Stimulated activated CD8-positive, alpha-beta memory T cell treated with anti-CD3 and anti-CD28 coated beads, Interleukin-7, amount 100 ng/mL, for 48 hours (primary cell): Measurements from ENCODE around the gene PTTG2.

Experiments used
- DNase-seq, 2 donors: peaks; one replicate each; pipeline ENCODE4 v3.0.0-alpha.2; 2020; ENCODE audit warnings: low read depth in 1 of 2; ENCODE audit errors: extremely low read depth in 1 of 2

Gene PTTG2

DNA sequence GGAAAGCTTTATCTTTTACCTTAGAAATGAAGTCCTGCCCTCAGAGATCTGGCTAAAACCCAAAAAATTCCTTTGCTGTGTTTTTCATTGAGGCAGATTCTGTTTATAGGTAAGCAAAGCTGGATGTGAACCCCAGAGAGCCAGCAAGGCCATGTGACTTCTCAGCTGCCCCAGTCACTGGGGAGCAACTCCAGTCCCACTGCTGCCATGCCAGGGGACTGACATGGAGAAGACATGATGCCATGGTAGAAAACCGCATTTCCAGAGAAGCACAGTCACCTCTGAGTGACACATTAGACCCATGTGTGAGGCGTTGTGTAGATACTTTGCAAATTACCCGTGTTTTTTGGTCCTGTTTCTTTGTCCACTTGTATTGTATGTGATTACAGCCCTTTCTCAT is 45.4 kb downstream of the PTTG2 start:
- no peak for DNase-seq

DNA sequence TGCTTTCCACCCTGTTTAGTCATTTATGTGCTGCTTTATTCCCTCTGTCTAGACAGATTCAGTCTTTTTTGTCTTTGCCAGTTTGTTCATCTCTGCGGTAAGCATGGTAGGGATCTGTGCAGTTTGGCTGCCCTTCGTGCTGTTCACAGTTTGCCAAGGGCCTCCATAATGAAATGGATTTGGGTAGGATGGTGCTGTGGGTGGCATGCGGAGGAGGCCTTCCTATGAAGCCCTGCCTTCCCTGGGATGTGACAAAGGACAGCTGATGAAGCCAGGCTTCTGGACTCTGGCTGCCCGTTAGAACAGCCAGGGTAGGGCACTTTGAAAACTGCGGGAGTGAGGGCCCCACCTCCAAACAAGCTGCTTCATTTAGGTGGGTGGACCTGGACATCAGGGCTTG is 47.4 kb downstream of the PTTG2 start:
- DNase-seq = no peak

DNA sequence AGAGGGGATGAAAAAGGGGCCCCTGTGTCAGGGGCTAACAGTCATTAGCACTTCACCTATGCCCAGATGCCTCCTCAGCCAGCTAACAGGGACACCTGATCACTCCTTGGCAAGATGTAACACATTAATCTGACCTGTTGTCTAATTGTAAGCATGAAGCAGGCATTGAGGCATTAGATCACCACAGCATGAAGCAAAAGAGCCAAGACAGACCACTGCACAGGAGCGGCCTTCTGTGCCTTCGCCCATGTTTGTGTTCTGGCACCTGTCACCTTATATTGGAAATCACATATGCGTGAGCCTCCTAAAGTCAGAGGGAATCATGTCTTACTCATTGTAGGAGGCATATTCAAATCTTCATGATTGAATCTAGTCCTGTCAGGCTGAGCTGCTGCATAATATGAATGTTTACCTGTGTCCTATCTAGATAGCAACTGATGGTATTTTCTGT is 48.4 kb downstream of the PTTG2 start:
- no peak for DNase-seq

DNA sequence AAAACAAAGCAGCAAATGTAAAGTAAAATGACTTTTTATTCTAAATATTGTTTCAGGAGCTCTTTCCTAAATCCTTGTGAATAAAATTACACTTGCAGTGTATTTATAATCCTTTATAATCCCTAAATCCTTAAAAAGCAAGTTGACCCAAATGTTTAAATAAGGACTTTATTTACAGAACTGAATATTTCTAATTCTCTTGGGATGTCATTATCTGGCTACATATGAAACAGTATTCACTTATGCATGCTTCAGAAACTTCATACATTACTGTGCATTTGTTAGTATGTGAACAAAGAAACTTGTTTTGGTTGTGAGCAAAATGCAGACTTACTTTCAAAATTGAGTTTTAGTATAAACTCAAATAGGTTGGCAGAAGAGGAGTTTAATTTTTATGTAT is 49.2 kb downstream of the PTTG2 start:
- no peak for DNase-seq

DNA sequence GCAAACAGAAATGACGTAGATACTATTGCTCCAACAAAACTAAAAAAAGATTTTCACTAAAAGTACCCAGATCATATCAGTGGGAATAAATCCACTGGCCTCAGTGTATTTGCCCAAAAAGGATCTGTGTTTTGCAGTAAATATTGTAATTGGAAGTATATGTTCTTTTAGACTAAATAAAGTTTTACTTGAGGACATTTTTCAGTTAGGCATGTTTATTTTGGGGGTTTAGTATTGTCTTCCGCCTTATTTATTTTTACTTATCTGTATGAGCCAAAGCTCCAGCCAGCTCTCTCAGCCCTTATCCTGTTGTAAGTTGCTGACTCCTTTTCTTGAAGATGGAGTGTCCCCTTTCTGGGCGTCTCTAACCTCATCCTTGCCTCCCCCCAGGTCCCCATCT is 49.8 kb downstream of the PTTG2 start:
- DNase-seq = no peak
